Measurements from ENCODE around the gene SLC49A4. TPM values are rescaled to one million over a fixed set of nuclear protein-coding genes. Genes with fewer than 3 reads are reported as not detected.

The SLC49A4 gene
- polyA plus RNA-seq, 1 of the 3 experiments (the other 2 are of a cell fraction): 6.4 TPM

GRCh38 chr3:122917412-122917811 is 122.5 kb downstream of the SLC49A4 start:
- no peaks in the 10 kb centered on the region for H3K4me1 ChIP-seq (ENCODE audit: control insufficient read depth in 1 of 2, insufficient read depth in 2 of 2, low read depth in 1 of 2, low read length in 1 of 2)
- no peaks in the 10 kb centered on the region for H3K36me3 ChIP-seq (replicated peaks in 1 of 2; ENCODE audit: control insufficient read depth in 1 of 2, insufficient read depth in 2 of 2, low read length in 1 of 2)
- no peaks in the 10 kb centered on the region for H3K9me2 ChIP-seq
- 47% methylated on average over 4 of the region's 4 CpGs for WGBS (ENCODE audit: low lambda C conversion rate)
- H3K4me3 ChIP-seq (ENCODE audit: low read depth in 2 of 2, low read length in 1 of 2): no peak overlapping the region
- TF ChIP-seq MAX (IDR thresholded peaks at IDR 0.05; ENCODE audit: low read depth) (no peak), EZH2phosphoT487 (IDR thresholded peaks at IDR 0.05; ENCODE audit: borderline replicate concordance, low read depth) (no peak), PBX3 (IDR thresholded peaks at IDR 0.05) (no peak), TCF12 (IDR thresholded peaks at IDR 0.05) (no peak), GABPA (IDR thresholded peaks at IDR 0.05; ENCODE audit: low read depth) (no peak), ELF1 (IDR thresholded peaks at IDR 0.05) (no peak), POLR2AphosphoS5 (IDR thresholded peaks at IDR 0.05; ENCODE audit: low read depth, low read length) (no peak), MEF2A (IDR thresholded peaks at IDR 0.05; ENCODE audit: borderline replicate concordance, low read depth) (no peak), RCOR1 (IDR thresholded peaks at IDR 0.05; ENCODE audit: low read length) (no peak), RXRA (IDR thresholded peaks at IDR 0.05; ENCODE audit: borderline replicate concordance, low read depth) (no peak), TAF1 (IDR thresholded peaks at IDR 0.05; ENCODE audit: borderline replicate concordance, low read depth, low read length) (no peak), IRF3 (IDR thresholded peaks at IDR 0.05; ENCODE audit: low read depth, low read length) (no peak), CHD2 (IDR thresholded peaks at IDR 0.05; ENCODE audit: low read length, partially characterized antibody) (no peak), GATA2 (CRISPR knock-in tag; IDR thresholded peaks at IDR 0.05) (no peak), EP300 (IDR thresholded peaks at IDR 0.05; ENCODE audit: borderline replicate concordance in 1 of 2, low read depth in 1 of 2, low read length in 1 of 2) (no peak), ZBTB33 (IDR thresholded peaks at IDR 0.05; ENCODE audit: borderline replicate concordance, low read depth) (no peak), USF1 (IDR thresholded peaks at IDR 0.05; ENCODE audit: borderline replicate concordance, low read depth) (no peak), NFIC (IDR thresholded peaks at IDR 0.05; ENCODE audit: borderline replicate concordance) (no peak)
- H3K9ac ChIP-seq: no peak overlapping the region
- H3K9me3 ChIP-seq: no peaks in the 10 kb centered on the region
- POLR2A ChIA-PET: no interaction called here
- no peak overlapping the region for H3K27ac ChIP-seq (ENCODE audit: low read depth in 2 of 2, low read length in 1 of 2)
- no peaks in the 10 kb centered on the region; the same call in 1 of the 2 replicates for H3K27me3 ChIP-seq (ENCODE audit: insufficient read depth)
- no peaks in the 10 kb centered on the region for H3F3A ChIP-seq (replicated peaks; ENCODE audit: insufficient read depth)
- no peaks in the 10 kb centered on the region for H4K20me1 ChIP-seq (ENCODE audit: insufficient read depth)
- CTCF ChIA-PET: interaction anchor here (3.1 kb wide), 1 partner anchor 25 kb away, joined by 13 read pairs; no protein-coding TSS in a partner anchor
- no peak for DNase-seq
- no peak overlapping the region for H3K4me2 ChIP-seq
- no peak overlapping the region for H2AFZ ChIP-seq (ENCODE audit: low read depth)
- H3K79me2 ChIP-seq (ENCODE audit: insufficient read depth): no peaks in the 10 kb centered on the region

Measured in SK-N-SH (cell line).